Measurements from ENCODE around the gene ALG1. TPM values are rescaled to one million over a fixed set of nuclear protein-coding genes. Genes with fewer than 3 reads are reported as not detected.
"Not testable (repeated sequence)": the region's sequence is repeated elsewhere in the genome, so short reads cannot be mapped to it uniquely, and the experiment has no call there.

The ALG1 gene
- total and polyA plus RNA-seq, 10 of the 15 experiments (the other 5 are each of a cell fraction or from before 2014, with no cell fraction given): 1.5 to 43.2 (median 23.8) TPM

GRCh38 chr16:5044011-5044540, 27.6 kb upstream of the ALG1 start (continued):
- no peak for TF ChIP-seq ZBTB4 (CRISPR knock-in tag; IDR thresholded peaks at IDR 0.05)
- TF ChIP-seq POU2F2 (IDR thresholded peaks at IDR 0.05; ENCODE audit: borderline replicate concordance, low read depth, low read length): no peak
- no peak for TF ChIP-seq POLR2AphosphoS2 (IDR thresholded peaks at IDR 0.05; ENCODE audit: low read depth, low read length)
- no peak for TF ChIP-seq FOS (IDR thresholded peaks at IDR 0.05; ENCODE audit: borderline replicate concordance, extremely low read depth, insufficient read length)
- TF ChIP-seq MLLT1 (IDR thresholded peaks at IDR 0.05): no peak
- no peak for TF ChIP-seq MYC (IDR thresholded peaks at IDR 0.05; ENCODE audit: insufficient read depth, insufficient read length, insufficient replicate concordance, low read length, severe bottlenecking)
- no peak for TF ChIP-seq CHD4 (IDR thresholded peaks at IDR 0.05)

GRCh38 chr16:5044581-5044980, 27.1 kb upstream of the ALG1 start:
- H3K9me3 ChIP-seq (replicated peaks; ENCODE audit: control insufficient read depth, insufficient read depth, low read length); RAD21 ChIA-PET (ENCODE audit: unreplicated experiment); H3K27me3 ChIP-seq (replicated peaks in 1 of 2; ENCODE audit: control insufficient read depth in 2 of 2, insufficient read depth in 2 of 2, low read length in 1 of 2); H2AFZ ChIP-seq (ENCODE audit: control insufficient read depth, low read depth, low read length); DNase-seq (ENCODE audit: low read depth, low spot score); FAIRE-seq; H3K79me2 ChIP-seq (ENCODE audit: control insufficient read depth, insufficient read depth, low read length); H3K4me2 ChIP-seq (ENCODE audit: control insufficient read depth, insufficient read depth); H3K27ac ChIP-seq (ENCODE audit: control insufficient read depth, insufficient read depth); H3K9ac ChIP-seq (ENCODE audit: control insufficient read depth, insufficient read depth, low read length); ATAC-seq; BruUV-seq (replicated peaks); H3K36me3 ChIP-seq (ENCODE audit: control insufficient read depth in 2 of 2, insufficient read depth in 2 of 2, low read length in 1 of 2); in situ Hi-C loops (cut with MboI); H4K20me1 ChIP-seq (ENCODE audit: control insufficient read depth, insufficient read depth); intact Hi-C loops (cut with micrococcal nuclease; ENCODE audit: unreplicated experiment); H3K4me3 ChIP-seq: not testable (repeated sequence)
- SMC1A ChIA-PET (ENCODE audit: uncharacterized antibody, unreplicated experiment): interaction anchor here (1.1 kb wide), 1 partner anchor 31 kb away, joined by 3 read pairs; no protein-coding TSS in a partner anchor
- WGBS (ENCODE audit: insufficient coverage, insufficient replicate concordance, low lambda C conversion rate, missing lambda C conversion rate): 63% methylated on average over 10 of the region's 11 CpGs
- POLR2A ChIA-PET: interaction anchor here (0.5 to 1.2 kb wide), 2 partner anchors 11 kb away, joined by 3 read pairs; partner anchors contain the start of gene NAGPA
- CTCF ChIA-PET: interaction anchor here (1.6 kb wide), 1 partner anchor 12 kb away, joined by 4 read pairs; no protein-coding TSS in a partner anchor
- H3K4me1 ChIP-seq (ENCODE audit: control insufficient read depth, insufficient read depth, low read length): peaks cover 26% of the 10 kb centered on the region

Data from GM12878 (cell line).